B cell (primary cell): ENCODE results near the gene EXOC3. TPM values are rescaled to one million over a fixed set of nuclear protein-coding genes. Genes with fewer than 3 reads are reported as not detected.
"Not testable (repeated sequence)": the region's sequence is repeated elsewhere in the genome, so short reads cannot be mapped to it uniquely, and the experiment has no call there.

Experiments
- ATAC-seq: fragments of 200-7000 bp; cut with Tn5 transposase; one replicate; pipeline ENCODE4 v1.10.0; 2021; ENCODE audit warnings: low read depth, mild to moderate bottlenecking, moderate number of reproducible peaks, moderate library complexity
- CTCF ChIA-PET: fragments of 350-600 bp; sonication (Branson Sonifier 250); formaldehyde crosslinking; loops from one replicate; lab custom pipeline; 2021; ENCODE audit warnings: antibody characterized with exemption, inconsistent platforms; lab: Charles Lee
- POLR2A ChIA-PET: fragments of 350-600 bp; sonication (Branson Sonifier 250); formaldehyde crosslinking; loops from one replicate; lab custom pipeline; 2021; ENCODE audit warnings: antibody characterized with exemption; lab: Charles Lee
- DNase-seq: peaks from one replicate; pipeline ENCODE4 v3.0.0; 2013
- H2AFZ ChIP-seq: 2 replicates; pipeline ENCODE4 v1.6.1; 2012; ENCODE audit warnings: mild to moderate bottlenecking, low read depth, low read length; ENCODE audit not compliant: insufficient read depth, poor library complexity, severe bottlenecking
- H3K27ac ChIP-seq, 2 donors: 1 replicate in 1 of 2; 2 replicates in 1 of 2; pipeline ENCODE4 v1.5.1; 2012 to 2013; ENCODE audit warnings: low read length in 2 of 2, mild to moderate bottlenecking in 2 of 2, moderate library complexity in 1 of 2
- H3K27me3 ChIP-seq, 4 experiments: fragments of 200-600 bp in 1 of 4; sonication (generic) in 1 of 4; replicated peaks in 1 of 4; 1 replicate in 2 of 4; 2 replicates in 2 of 4; pipeline versions ENCODE4 v1.6.1 to v1.7.0; 2013 to 2016; ENCODE audit warnings: low read length in 3 of 4, mild to moderate bottlenecking in 2 of 4, mixed read lengths in 1 of 4, moderate library complexity in 1 of 4; ENCODE audit not compliant: insufficient read depth in 4 of 4, control insufficient read depth in 3 of 4; ENCODE audit errors: control extremely low read depth in 1 of 4
- H3K36me3 ChIP-seq, 2 experiments: replicated peaks in 1 of 2; 1 replicate in 1 of 2; 2 replicates in 1 of 2; pipeline versions ENCODE4 v1.6.1 to v1.7.1; 2013; ENCODE audit warnings: low read length in 1 of 2; ENCODE audit not compliant: insufficient read depth in 2 of 2, control insufficient read depth in 1 of 2; ENCODE audit errors: control extremely low read depth in 1 of 2, extremely low read depth in 1 of 2
- H3K4me1 ChIP-seq, 2 donors: fragments of 200-600 bp in 1 of 2; sonication (generic) in 1 of 2; 1 replicate in 1 of 2; 2 replicates in 1 of 2; pipeline versions ENCODE4 v1.5.1 to v1.6.1; 2013 to 2017; ENCODE audit warnings: low read length in 2 of 2; ENCODE audit not compliant: control insufficient read depth in 2 of 2, insufficient read depth in 2 of 2
- H3K4me2 ChIP-seq: replicated peaks from 2 replicates; pipeline ENCODE3; 2012; ENCODE audit warnings: mild to moderate bottlenecking, low read depth, low read length; ENCODE audit not compliant: poor library complexity, severe bottlenecking
- H3K4me3 ChIP-seq, 5 experiments: fragments of 200-600 bp in 1 of 5; sonication (generic) in 1 of 5; 1 replicate in 3 of 5; 2 replicates in 2 of 5; pipeline versions ENCODE4 v1.5.1 to v1.7.0; 2011 to 2016; ENCODE audit warnings: low read length in 4 of 5, mild to moderate bottlenecking in 4 of 5, low read depth in 2 of 5, control low read depth in 1 of 5, moderate library complexity in 1 of 5; ENCODE audit not compliant: insufficient read depth in 1 of 5; ENCODE audit errors: control extremely low read depth in 1 of 5, extremely low read depth in 1 of 5
- H3K79me2 ChIP-seq: fragments of 200-600 bp; sonication (generic); one replicate; pipeline ENCODE4 v1.6.0; 2016; ENCODE audit warnings: low read length; ENCODE audit not compliant: control insufficient read depth, insufficient read depth
- H3K9ac ChIP-seq: fragments of 200-600 bp; sonication (generic); 2 replicates; pipeline ENCODE4 v1.6.1; 2017; ENCODE audit warnings: mild to moderate bottlenecking, low read length, moderate library complexity
- H3K9me3 ChIP-seq, 3 donors: one replicate each; pipeline versions ENCODE4 v1.6.1 to v1.7.1; 2013; ENCODE audit warnings: low read length in 2 of 3; ENCODE audit not compliant: control insufficient read depth in 2 of 3, insufficient read depth in 1 of 3; ENCODE audit errors: control extremely low read depth in 1 of 3
- H4K20me1 ChIP-seq: 2 replicates; pipeline ENCODE4 v1.6.0; 2012; ENCODE audit warnings: mild to moderate bottlenecking, low read length; ENCODE audit not compliant: insufficient read depth, control insufficient read depth, poor library complexity, severe bottlenecking
- H3K27ac Mint-ChIP-seq: one replicate; pipeline ENCODE4 v1.8.0; 2021; ENCODE audit warnings: mixed read lengths
- H3K27me3 Mint-ChIP-seq: one replicate; pipeline ENCODE4 v1.8.0; 2021; ENCODE audit warnings: mixed read lengths
- H3K4me1 Mint-ChIP-seq: one replicate; pipeline ENCODE4 v1.8.0; 2021; ENCODE audit warnings: mixed read lengths
- H3K4me3 Mint-ChIP-seq: one replicate; pipeline ENCODE4 v1.8.0; 2021; ENCODE audit warnings: mixed read lengths
- H3K9me3 Mint-ChIP-seq: one replicate; pipeline ENCODE4 v1.8.0; 2022; ENCODE audit warnings: mixed read lengths; ENCODE audit not compliant: insufficient read depth
- EZH2 ChIP-seq: IDR thresholded peaks from 2 replicates; pipeline ENCODE4 v1.6.1; 2012; ENCODE audit warnings: borderline replicate concordance, low read depth, mild to moderate bottlenecking, moderate library complexity, low read length; ENCODE audit not compliant: insufficient read depth, poor library complexity, severe bottlenecking
- WGBS: methylation state at CpG from one replicate; pipeline ENCODE4 v1.1.5; 2013; ENCODE audit warnings: missing lambda C conversion rate; ENCODE audit not compliant: insufficient coverage; 5-methylcytosine and 5-hydroxymethylcytosine counted together
- intact Hi-C: fragments of 100-400 bp; cut with micrococcal nuclease; formaldehyde crosslinking; loops from one replicate; pipeline ENCODE4 v1.10.0; 2022
- polyA plus RNA-seq: library from polyadenylated mRNA; depleted of rRNA; stranded (reverse); fragments of >200 nt; gene quantifications from 2 replicates; pipeline ENCODE4 v1.2.3, GENCODE V29; 2012
- total RNA-seq, 2 donors: library from RNA; stranded (reverse); fragments of 120-200 nt in 1 of 2; gene quantifications; 1 replicate in 1 of 2; 2 replicates in 1 of 2; pipeline versions ENCODE4 v1.2.3 to v1.2.4, GENCODE V29; 2013 to 2022
- TF ChIP-seq, protein P1 (sequence below): fragments of 200-600 bp; IDR thresholded peaks from one replicate; pipeline ENCODE4 v1.8.0; 2022; ENCODE audit warnings: antibody characterized with exemption, mild to moderate bottlenecking

The EXOC3 gene
- total and polyA plus RNA-seq, 2 donors (not counting 1 experiment from before 2014, with no cell fraction given) = 44.0 to 97.1 TPM

- no peak for TF ChIP-seq EZH2
- TF ChIP-seq, protein P1, sequence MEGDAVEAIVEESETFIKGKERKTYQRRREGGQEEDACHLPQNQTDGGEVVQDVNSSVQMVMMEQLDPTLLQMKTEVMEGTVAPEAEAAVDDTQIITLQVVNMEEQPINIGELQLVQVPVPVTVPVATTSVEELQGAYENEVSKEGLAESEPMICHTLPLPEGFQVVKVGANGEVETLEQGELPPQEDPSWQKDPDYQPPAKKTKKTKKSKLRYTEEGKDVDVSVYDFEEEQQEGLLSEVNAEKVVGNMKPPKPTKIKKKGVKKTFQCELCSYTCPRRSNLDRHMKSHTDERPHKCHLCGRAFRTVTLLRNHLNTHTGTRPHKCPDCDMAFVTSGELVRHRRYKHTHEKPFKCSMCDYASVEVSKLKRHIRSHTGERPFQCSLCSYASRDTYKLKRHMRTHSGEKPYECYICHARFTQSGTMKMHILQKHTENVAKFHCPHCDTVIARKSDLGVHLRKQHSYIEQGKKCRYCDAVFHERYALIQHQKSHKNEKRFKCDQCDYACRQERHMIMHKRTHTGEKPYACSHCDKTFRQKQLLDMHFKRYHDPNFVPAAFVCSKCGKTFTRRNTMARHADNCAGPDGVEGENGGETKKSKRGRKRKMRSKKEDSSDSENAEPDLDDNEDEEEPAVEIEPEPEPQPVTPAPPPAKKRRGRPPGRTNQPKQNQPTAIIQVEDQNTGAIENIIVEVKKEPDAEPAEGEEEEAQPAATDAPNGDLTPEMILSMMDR = no peak
- intact Hi-C loops = no loop called here
- H3K27me3 ChIP-seq = peaks cover 0 to 43% (median 5%) of the 10 kb centered on the region in 4 experiments
- Mint-ChIP-seq H3K27me3 (peaks cover 15% of the 10 kb centered on the region), H3K4me3 (no peak overlapping the region), H3K27ac (no peak overlapping the region), H3K4me1 (no peaks in the 10 kb centered on the region), H3K9me3 (no peaks in the 10 kb centered on the region)
- H2AFZ ChIP-seq = no peak overlapping the region
- 91% methylated on average over 27 of the region's 29 CpGs for WGBS
- H3K79me2 ChIP-seq = no peaks in the 10 kb centered on the region
- CTCF ChIA-PET = no interaction called here
- no peaks in the 10 kb centered on the region for H4K20me1 ChIP-seq
- H3K27ac ChIP-seq = no peak overlapping the region
- peaks cover 5 to 10% of the 10 kb centered on the region in 2 donors for H3K4me1 ChIP-seq
- peak overlapping the region; percentile 55 for H3K4me2 ChIP-seq
- H3K9me3 ChIP-seq = peaks cover 0 to 15% (median 0%) of the 10 kb centered on the region in 3 donors
- H3K9ac ChIP-seq = no peak overlapping the region
- H3K4me3 ChIP-seq = no peak overlapping the region
- DNase-seq = no peak
- no peaks in the 10 kb centered on the region for H3K36me3 ChIP-seq
- no peak for ATAC-seq
- POLR2A ChIA-PET = interaction anchor here (0.6 kb wide), 1 partner anchor 109 kb away, joined by 3 read pairs; no protein-coding TSS in a partner anchor
These were observed 42.4 kb downstream of the EXOC3 start for GRCh38 chr5:485113-485945.

DNA sequence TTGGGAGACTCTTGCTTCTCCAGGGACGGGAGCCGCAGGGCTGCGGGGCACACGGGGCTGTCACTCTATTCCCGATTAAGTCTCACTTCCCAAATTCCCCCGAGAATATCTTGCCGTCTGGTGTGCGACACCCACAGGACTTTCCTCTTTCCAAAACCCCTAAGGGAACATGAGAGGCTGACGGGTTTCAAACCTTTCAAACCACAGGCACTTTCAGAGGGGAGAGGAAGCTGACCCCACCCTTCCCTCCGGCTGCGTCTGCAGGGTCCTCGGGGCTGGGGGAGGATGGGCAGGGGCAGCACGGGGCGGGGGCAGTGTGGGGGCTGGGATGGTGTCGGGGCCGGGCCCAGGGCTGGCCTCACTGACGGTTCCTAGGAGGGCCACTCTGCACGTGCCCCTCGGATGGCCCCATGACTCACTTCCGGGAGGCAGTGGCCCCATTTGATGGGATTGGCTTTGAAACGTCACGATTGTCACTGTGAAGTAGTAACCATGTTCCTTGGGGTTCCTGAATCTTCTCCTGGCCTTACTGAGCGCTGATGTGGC lies 43.0 kb downstream of the EXOC3 start:
- Histone ChIP-seq H3K4me2 (peak overlapping the region; percentile 55), H3K27ac (no peak overlapping the region), H3K79me2 (no peaks in the 10 kb centered on the region), H3K9me3 (peaks cover 0 to 15% (median 0%) of the 10 kb centered on the region in 3 donors), H4K20me1 (no peaks in the 10 kb centered on the region), H3K27me3 (peaks cover 0 to 40% (median 5%) of the 10 kb centered on the region in 4 experiments), H3K9ac (no peak overlapping the region), H3K36me3 (no peaks in the 10 kb centered on the region), H3K4me3 (no peak overlapping the region), H3K4me1 (peaks cover 5 to 10% of the 10 kb centered on the region in 2 donors), H2AFZ (no peak overlapping the region)
- Mint-ChIP-seq H3K4me1 (no peaks in the 10 kb centered on the region), H3K27me3 (peaks cover 12% of the 10 kb centered on the region), H3K9me3 (no peaks in the 10 kb centered on the region), H3K27ac (no peak overlapping the region), H3K4me3 (no peak overlapping the region)
- ChIA-PET CTCF (no interaction called here), POLR2A (no interaction called here)
- intact Hi-C loops = no loop called here
- WGBS = 33% methylated on average over 13 of the region's 23 CpGs
- no peak for TF ChIP-seq EZH2
- TF ChIP-seq, protein P1 = no peak
- DNase-seq (no peak), ATAC-seq (no peak)

DNA sequence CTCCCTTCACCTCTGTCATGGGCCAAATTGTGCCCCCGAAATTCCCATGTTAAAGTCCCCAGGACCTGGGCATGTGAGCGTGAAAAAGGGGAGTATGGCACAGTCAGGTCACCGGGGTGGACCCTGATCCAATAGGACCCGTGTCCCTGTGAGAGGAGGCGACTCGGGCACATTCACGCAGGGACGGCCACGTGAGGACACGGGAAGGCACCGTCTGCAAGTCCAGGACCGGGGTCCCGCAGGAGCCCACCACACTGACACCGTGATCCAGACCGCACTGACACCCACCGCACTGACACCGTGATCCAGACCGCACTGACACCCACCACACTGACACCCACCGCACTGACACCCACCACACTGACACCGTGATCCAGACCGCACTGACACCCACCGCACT lies 43.6 kb downstream of the EXOC3 start:
- ATAC-seq, H3K27me3 Mint-ChIP-seq, H2AFZ ChIP-seq, DNase-seq, H3K4me1 Mint-ChIP-seq, H4K20me1 ChIP-seq, H3K27ac ChIP-seq, H3K36me3 ChIP-seq, H3K9me3 Mint-ChIP-seq, H3K4me3 Mint-ChIP-seq, H3K4me1 ChIP-seq, H3K4me2 ChIP-seq, H3K9ac ChIP-seq, intact Hi-C loops, CTCF ChIA-PET, POLR2A ChIA-PET, H3K79me2 ChIP-seq, H3K4me3 ChIP-seq: not testable (repeated sequence)
- WGBS = 97% methylated on average over 14 of the region's 22 CpGs
- H3K9me3 ChIP-seq = peaks cover 0 to 15% (median 0%) of the 10 kb centered on the region in 3 donors
- peaks cover 0 to 37% (median 4%) of the 10 kb centered on the region in 4 experiments for H3K27me3 ChIP-seq
- peak overlapping the region; percentile 26 for H3K27ac Mint-ChIP-seq
